Lower leg skin (tissue), 3 donors: ENCODE measurements around the gene VASH1.

Source experiments
- POLR2A ChIP-seq, 2 donors: fragments of 450-650 bp; IDR thresholded peaks; one replicate each; pipeline ENCODE4 v1.6.1; 2016 to 2017; ENCODE audit warnings: antibody characterized with exemption in 2 of 2, mild to moderate bottlenecking in 1 of 2, moderate library complexity in 1 of 2
- TF ChIP-seq, protein P1 (sequence below), 3 donors: fragments of 450-650 bp; IDR thresholded peaks; one replicate each; pipeline ENCODE4 v1.5.1; 2016; ENCODE audit warnings: antibody characterized with exemption in 3 of 3, mild to moderate bottlenecking in 3 of 3, moderate library complexity in 2 of 3

DNA sequence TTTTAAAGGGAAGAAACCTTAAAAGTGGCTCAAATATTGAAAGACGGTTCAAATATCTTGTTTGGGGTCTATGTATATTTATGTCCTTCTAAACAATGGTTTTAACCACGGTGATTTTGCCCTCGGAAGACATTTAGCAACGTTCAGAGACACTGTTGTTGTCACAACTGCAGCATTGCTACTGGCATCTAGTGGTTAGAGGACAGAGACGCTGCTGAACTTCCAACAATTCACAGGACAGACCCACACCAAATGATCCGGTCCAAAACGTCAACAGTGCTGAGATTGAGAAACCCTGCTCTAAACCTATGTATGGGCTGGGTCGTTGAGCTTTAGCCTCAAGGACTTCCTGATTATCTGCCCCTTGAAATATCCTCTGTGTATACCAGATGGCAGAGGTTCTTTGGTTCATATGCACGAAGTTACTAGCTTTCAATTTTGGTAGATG, 49.7 kb downstream of the VASH1 start:
- TF ChIP-seq, protein P1, sequence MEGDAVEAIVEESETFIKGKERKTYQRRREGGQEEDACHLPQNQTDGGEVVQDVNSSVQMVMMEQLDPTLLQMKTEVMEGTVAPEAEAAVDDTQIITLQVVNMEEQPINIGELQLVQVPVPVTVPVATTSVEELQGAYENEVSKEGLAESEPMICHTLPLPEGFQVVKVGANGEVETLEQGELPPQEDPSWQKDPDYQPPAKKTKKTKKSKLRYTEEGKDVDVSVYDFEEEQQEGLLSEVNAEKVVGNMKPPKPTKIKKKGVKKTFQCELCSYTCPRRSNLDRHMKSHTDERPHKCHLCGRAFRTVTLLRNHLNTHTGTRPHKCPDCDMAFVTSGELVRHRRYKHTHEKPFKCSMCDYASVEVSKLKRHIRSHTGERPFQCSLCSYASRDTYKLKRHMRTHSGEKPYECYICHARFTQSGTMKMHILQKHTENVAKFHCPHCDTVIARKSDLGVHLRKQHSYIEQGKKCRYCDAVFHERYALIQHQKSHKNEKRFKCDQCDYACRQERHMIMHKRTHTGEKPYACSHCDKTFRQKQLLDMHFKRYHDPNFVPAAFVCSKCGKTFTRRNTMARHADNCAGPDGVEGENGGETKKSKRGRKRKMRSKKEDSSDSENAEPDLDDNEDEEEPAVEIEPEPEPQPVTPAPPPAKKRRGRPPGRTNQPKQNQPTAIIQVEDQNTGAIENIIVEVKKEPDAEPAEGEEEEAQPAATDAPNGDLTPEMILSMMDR (IDR thresholded peaks at IDR 0.05): no peak
- TF ChIP-seq POLR2A (IDR thresholded peaks at IDR 0.05): no peak
